Measurements from ENCODE around the gene LRP1.

Gene LRP1

GRCh38 chr12:57254506-57255280 lies 126.4 kb downstream of the LRP1 start:
- no peak for DNase-seq (ENCODE audit: low read depth)

DNA sequence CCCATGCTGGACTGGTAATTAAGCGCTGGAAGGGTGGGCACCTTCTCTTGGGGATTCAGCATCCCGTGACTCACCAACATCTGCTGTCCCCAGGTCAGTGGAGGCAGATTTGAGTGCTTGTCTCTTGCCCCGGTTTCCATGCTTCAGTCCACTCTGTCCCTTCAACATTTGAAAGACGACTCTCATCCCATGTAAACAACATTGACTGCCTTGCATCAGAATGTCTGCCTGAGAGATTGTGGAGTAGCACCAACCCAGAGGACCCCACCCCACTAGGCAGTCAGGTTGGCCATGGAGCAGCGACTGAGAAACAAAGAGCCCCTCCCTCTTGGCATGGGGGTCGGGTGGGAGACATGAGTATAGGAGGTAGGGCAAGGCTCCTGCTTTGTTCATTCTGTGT lies 127.6 kb downstream of the LRP1 start:
- DNase-seq (ENCODE audit: low read depth), result no peak

GRCh38 chr12:57258977-57259970 lies 131.0 kb downstream of the LRP1 start:
- DNase-seq (ENCODE audit: low read depth), result no peak

DNA sequence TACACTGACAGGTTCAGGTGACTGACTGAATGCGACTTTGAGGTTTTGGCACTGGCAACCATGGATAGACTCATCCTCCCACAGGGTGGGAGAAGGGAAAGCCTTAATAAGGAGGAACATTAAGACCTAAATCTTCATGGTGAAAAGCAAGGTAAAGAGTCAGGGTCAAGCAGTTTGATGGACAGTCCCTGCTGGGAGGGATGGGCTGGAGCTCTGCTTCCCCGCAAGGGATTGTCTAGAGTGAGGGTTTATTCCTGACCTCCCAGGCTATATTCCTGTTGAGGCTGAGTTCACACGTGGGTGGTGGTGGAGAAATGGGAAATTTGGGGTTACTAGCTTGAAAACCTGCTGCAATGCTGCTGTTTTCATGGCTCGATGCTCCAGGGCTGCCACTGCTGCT lies 132.1 kb downstream of the LRP1 start:
- no peak for DNase-seq (ENCODE audit: low read depth)

DNA sequence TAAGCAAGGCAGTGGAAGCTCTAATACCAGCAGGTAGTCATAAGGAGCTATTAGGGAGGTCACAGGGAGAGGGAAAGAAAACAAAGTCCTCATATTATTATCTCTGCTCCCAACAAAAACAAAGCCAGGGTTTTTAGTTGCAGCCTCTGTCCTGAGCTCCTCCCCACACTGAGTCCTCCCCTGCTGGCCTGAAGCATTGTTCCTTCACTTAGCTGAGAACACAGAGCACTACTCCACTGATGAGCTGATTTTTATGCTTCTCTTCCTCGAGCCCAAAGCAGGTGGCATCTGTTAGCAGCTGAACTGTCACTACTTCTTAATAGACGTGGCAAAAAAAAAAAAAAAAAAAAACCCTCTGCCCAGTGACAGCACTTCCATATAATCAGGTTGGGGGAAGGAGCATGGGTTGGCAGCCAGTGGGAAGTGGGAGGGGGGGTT lies 133.2 kb downstream of the LRP1 start:
- DNase-seq (ENCODE audit: low read depth), result no peak

GRCh38 chr12:57262126-57262822 lies 134.0 kb downstream of the LRP1 start:
- DNase-seq (ENCODE audit: low read depth), result no peak

Data from activated T-helper 9 cell treated with anti-CD3 and anti-CD28 coated beads, Interleukin-2, amount 50 U/mL, for 16 hours (primary cell).